Activated T-cell treated with anti-CD3 and anti-CD28 coated beads for 1 hour (primary cell): Measurements from ENCODE around the gene CPN1.
A peak's percentile ranks its signal among the peaks of the same experiment; 100 is the strongest.
"Not testable (repeated sequence)": the region's sequence is repeated elsewhere in the genome, so short reads cannot be mapped to it uniquely, and the experiment has no call there.

Source experiments
- DNase-seq: peaks from one replicate; pipeline ENCODE4 v3.0.0-alpha.2; 2020; ENCODE audit warnings: low read depth

Gene CPN1

DNA sequence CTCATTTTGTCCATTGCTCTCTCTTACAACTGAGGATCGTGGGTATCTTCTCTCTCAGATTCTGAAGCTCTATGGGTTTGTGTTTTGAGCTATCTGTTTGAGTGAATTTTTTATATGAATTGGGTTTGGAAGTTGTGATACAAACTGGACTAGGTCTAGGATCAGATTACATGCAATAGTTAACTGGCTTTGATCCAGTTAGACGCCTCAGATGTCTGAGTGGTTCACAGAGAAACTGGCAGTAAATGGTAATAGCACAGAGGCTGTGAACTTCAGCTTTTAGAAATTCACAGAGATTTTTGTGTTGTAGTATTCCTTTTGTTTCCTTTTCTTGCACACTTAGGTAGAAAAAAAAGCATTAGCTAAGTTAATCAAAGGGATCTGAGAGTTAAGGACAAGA is 59.3 kb downstream of the CPN1 start:
- DNase-seq: no peak

DNA sequence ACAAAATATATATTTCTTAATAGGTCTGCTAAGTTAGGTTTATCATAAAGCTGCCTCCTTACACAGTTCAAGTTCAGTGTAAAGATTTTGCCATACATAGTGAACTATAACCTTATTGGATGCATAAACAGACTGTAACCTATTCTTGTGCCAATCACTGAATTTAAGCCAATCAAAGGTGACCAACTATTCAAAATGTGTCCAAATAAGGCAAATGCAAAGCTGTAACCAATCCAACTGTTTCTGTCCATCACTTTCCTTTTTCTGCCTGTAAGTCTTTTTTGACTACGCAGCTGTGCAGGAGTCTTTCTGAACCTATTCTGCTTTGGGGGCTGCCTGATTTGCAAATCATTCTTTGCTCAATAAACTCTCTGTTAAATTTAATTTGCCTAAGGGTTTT is 60.3 kb downstream of the CPN1 start:
- no peak for DNase-seq

DNA sequence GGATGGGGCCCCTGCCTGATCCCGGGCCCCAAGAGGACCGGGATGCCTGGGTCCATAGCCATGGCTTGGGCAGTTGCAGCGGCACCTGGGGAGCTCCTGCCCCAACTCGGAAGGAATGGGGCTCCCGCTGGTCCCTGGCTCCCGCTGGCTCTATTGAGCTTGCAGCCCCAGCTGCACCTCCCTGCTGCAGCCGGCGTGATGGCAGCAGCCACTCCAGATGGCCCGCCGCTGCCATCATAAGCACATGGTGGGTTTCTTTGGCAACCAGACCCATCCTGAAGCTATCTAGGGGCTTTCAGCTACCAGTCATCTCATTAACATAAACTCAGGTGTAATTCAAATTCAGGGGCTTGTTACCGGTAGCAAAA is 60.8 kb downstream of the CPN1 start:
- DNase-seq: no peak

DNA sequence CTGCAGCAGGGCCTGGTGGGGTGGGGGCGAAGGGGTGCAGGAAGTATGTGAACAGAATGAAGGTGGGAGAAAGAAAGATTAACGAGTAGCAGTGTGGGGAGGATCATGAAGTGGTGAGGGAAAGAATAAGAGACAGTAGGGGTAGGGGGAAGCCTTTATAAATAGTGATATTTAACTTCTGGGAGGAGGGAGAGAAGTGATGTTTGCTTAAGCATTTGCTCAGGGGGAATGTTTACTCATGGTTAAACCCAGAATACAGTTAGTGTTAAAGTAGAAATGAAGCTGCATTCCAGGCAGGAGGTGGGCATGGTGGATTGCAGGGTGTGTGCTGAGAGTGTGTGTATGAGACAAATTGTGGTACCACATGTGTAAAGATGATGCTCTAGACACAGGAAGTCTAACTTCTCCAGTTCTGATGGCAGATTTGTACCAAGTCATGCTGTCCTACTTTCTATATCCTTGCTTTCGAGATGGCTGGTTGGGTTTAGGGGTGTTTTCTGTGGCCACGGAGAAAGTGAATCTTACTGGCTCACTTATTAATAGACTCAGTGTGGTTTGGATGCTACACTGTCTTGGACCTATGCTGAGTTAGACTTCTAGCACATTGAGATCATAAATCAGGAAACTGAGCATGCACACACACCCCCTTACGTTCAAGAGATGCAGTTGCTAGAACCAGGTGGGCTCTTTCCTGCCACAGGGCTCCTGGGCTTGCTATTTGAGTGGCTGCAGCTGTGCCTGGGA is 61.4 kb downstream of the CPN1 start:
- no peak for DNase-seq

DNA sequence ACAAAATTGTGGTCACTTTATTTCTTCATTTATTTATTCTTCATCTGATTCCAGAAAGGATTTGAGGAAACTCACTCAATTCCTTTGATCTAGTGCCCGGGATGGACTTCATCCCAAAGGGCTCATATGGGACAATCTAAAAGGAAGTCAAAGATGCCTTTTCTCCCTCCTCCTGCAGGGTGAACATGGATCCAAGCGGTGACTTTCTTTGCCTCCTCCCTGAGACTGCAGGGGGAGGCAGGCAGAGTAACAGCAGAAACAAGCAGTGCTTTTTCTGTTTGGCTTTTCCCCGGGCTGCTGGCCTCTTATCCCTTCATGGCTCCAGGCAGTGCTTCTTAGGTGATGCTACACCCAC is 61.9 kb downstream of the CPN1 start:
- no peak for DNase-seq

DNA sequence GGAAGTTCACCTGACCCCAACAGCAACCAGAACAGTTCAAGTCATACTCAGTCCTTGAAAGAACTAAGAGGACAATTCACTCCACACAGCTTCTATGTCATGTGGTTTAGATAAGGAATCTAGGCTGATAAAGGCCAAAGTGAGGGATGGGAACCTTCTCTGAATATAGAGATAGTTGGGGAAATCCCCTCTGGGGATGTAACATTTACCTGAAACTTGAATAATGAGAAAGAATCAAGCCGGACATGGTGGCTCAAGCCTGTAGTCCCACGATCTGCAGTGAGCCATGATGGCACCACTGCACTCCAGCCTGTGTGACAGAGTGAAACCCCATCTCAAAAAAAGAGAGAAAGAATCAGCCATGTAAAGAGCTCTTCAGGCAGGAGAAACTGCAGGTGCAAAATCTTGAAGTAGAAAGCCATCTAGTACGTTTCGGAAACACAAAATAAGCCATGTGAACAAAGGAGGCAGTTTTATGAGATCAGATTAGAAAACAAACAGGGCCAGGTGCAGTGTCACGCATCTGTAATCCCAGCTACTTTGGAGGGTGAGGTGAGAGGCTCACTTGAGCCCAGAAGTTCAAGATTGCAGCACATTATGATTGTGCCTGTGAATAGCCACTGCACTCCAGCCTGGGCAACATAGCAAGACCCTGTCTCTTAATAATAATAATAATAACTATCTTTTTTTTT is 67.5 kb downstream of the CPN1 start:
- DNase-seq: no peak

DNA sequence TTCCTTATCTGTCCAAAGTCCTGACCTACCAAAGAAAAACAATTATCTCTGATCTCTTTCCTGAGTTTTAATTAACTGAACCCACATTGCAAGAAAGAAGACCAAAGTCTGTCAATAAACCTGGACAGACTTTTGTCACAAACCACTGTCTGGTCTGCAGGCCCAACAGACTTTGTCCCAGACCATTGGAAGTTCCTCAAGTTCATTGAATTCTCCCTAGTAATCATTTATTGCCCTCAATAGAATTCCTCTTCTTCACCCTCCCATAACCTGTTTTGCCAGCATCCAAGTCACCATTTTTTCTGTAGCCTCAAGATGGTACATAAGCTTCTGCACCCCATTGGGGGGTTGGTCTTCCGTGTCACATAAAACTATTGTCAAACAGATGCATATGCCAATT is 68.0 kb downstream of the CPN1 start:
- DNase-seq: no peak

DNA sequence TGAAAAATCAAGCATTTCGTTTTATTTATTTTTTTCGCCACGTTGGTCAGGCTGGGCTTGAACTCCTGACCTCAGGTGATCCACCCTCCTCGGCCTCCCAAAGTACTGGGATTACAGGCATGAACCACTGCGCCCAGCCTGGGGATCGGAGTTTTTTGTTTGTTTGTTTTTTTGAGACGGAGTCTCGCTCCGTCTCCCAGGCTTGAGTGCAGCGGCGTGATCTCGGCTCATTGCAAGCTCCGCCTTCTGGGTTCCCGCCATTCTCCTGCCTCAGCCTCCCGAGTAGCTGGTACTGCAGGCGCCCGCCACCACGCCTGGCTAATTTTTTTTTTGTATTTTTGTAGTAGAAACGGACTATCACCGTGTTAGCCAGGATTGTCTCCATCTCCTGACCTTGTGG is 69.8 kb downstream of the CPN1 start:
- DNase-seq: not testable (repeated sequence)

DNA sequence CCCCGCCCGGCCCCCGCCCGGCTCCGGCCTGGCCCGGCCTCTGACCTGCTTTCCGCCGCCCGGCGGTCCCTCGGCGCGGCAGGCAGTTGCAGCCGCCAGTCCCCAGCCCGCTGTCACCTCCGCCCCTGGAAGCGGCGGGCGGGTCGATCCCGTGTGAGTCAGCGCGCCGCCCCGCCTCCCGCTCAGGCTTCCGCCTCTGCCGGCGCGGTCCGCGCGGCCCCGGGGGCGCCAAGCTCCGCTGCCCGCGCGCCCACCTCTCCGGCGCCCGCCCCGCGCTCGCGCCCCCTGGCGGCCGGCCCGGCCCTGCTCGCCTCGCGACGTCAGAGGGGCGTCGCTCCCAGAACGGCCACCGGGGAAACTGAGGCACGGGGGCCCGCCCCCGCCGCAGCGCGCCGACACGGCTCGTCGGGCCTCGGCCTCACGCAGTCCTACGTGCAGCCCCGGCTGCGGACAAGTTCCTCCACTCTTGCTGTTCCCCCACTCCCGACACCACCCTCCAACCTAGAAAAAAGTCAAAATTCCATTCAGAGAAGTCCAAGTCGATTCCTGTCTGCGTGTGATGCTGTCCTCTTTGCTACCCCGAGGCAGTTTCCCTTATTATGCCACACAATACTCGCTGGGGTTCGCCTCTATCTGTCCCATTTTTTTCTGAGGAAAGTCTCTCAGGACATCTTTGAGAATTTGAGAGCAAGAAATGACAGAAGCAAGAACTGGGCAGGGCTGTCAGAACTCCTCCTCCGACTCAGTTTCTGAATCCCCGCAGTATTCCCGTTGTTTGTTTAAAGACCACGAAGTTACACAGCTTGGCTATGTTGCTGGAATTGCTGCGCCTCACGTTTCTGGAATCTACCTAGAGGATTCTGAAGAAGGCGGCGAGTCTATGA is 71.6 kb downstream of the CPN1 start, which contains the start of gene DNMBP:
Gene DNMBP (minus strand): TSS at position 155 of the 884 bp plus-strand sequence. CDS start 37,823 bp downstream, outside the sequence.
- peak; percentile 72 for DNase-seq

DNA sequence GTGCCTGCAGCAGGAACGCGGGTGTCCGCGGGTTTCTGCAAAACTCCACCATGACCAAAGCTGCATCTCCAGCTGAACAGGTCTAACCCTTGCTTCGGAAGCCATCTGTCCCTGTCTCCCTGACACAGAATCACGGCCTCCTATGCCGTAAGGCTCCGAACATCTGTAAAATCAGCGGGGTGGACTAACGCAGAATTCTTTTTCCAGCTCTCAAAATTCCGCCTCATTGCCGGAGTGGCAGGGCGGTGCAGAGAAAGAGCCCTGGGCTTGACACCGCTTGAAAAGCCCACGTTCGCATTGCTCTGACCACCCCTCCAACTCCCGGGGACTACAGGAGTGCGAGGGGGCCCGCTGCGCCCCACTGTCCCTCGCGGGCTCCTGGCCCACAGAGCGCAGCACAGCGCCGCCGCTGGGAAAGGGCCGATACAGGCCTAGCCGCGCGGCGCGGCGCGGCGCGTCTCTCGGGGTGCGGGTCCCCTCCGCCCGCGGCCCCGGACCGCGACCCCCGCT is 72.3 kb downstream of the CPN1 start:
- peak; percentile 45 for DNase-seq

DNA sequence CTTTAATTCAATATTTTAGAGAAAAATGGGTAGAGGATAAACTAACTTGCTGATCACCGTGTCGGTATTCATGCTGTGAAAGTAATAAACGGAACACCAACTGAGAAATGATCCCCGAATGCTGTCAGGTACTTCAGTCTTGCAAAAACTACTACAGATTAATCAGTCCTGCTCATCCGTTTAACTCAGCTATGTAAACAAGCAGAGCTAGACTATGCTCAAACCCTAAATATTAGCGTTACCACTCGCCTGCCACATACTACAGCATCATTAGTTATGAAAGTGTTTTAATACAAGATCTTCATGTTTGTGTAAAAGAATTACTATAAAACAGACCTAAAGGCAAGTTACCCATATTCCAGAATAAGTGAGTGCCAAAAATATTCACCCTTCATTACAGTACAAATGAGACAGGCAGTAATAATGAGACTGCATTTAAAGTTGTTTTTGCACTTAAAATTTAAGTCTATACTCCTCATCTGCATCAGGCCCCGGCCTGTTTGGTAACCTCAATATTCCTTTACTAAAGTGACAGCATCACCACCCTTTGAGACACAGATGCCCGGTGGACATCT is 72.9 kb downstream of the CPN1 start:
- no peak for DNase-seq

DNA sequence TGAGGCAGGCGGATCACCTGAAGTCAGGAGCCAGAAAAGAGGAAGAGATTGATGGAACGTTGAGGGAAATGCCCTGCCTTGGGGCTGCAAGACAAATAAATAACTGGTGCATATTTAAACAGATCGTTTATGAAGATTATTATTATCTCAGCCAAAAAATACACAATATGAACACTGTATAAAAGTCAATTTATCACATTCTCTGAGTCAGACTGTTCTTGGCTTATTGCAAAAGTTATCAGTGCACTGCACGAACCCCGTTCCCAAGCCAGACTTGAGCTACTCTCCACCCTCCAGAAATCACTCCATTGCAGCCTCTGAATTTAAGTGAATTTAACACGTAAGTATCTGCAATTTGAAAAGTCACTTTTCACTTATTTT is 73.5 kb downstream of the CPN1 start:
- DNase-seq: no peak

DNA sequence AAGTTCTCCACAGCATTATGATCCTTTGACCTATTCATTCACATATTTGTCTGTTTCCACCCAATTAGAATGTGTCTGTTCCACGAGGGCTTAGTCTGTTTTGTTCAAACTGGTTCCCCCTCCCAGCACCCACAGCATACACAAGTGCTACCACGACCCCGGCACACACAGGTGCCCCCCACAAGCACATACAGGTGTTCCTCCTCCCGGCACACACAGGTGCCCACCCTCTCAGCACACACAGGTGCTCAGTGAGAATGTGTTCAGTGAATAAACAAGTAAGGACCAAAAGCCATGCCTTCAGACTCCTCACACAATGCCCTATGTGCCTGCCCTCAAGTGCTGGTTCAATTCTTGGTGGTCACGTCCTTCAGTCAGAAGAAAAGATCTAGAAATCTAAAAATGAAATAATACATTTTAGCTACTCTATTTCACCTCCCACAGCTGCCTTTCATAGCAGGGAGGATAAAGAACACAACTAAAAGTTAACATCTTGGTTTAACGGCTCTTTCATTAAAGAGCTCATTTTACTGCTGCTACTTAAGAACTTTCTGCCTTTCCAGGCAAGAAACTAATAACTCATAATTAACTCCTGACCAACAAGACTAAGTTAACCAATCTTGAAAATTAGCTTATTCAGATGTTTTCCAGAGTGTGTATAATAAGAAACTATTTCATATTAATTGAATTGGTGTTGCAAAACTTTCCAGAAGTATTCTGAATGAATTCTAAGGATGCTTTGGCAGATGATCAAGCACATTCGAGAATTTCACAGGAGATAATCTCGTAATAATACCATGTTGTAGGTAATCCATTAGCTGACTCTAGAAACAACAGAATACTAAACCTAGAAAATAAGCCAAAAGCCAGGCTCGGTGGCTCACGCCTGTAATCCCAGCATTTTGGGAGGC is 74.2 kb downstream of the CPN1 start:
- no peak for DNase-seq

DNA sequence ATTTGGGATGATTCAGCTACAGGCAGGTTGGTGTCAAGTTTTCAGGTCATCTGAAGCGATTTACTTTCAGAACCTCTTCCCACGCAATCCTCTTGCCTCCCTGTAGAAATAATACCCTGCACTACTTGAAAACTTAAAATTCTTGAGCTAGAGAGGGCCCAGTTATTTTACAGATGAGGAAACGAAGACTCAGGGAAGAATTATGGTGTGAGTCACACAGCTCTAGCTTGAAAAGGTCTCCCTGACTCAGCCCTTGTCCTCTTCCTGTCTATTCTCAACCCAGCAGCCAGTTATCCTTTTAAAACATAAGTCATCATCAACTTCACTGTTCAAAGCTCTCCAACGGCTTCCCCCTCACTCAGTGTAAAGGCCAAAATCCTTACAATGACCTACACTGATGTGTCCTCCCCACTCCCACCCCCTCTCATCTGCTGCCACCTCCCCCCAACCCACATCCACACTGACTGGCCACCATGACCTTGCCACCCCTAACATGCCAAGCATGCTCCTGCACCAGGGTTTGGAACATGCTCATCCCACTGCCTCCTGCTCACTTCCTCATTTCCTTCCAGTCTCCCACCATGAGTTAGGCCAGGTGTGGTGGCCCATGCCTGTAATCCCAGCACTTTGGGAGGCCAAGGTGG is 75.3 kb downstream of the CPN1 start:
- DNase-seq: no peak

DNA sequence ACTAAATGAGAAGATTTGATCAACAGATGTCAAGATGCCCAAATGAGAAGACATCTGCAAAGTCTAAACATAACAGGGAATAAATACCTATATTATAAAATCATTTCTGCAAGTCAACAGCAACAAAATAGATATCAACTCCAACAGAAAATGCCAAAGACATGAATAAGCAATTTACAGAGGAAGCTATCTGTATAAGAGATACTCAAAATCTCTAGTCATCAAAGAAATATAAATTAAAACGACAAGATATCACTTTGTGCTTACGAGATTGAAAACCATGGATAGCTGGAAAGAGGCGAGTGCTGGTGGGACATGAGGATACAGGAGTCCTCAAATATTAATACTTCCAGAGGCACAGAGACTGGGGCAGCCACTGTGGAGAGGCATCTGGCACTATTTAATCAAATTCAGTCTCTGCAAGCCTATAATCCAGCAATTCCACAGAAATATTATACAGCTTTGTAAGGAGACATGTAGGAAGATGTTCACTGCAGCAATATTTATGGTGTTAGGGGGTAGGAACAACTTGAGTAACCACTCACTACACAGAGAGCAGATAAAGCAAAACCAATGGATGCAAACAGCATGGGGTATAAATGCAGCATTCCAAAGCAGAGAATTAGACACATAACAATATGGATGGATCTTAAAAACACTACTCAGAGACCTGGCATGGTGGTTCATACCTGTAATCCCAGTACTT is 76.7 kb downstream of the CPN1 start:
- no peak for DNase-seq

DNA sequence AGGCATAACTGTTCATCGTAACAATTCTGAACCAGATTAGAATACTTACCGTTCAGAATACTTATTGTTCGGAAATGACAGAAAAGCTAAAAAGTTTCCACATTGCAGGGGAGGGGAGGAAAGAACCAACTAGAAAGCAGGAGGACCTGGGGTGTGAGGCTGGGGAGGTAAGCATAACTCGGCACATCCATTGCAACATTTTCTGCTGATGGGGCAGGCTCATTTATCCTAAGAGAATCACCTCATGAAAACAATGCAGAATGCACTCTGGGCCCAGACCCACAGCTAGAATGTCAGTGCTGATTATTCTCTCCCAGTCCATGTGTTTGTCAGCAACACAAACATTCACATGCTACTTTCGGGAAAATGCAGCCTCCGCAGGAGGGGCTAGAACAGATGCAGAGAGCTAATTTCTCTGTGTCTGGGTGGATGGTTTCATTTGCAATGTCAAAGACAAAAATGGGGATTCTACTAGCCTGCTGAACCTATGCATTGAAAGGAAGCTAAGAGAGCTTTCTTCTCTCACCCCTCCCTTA is 81.5 kb downstream of the CPN1 start:
- no peak for DNase-seq

DNA sequence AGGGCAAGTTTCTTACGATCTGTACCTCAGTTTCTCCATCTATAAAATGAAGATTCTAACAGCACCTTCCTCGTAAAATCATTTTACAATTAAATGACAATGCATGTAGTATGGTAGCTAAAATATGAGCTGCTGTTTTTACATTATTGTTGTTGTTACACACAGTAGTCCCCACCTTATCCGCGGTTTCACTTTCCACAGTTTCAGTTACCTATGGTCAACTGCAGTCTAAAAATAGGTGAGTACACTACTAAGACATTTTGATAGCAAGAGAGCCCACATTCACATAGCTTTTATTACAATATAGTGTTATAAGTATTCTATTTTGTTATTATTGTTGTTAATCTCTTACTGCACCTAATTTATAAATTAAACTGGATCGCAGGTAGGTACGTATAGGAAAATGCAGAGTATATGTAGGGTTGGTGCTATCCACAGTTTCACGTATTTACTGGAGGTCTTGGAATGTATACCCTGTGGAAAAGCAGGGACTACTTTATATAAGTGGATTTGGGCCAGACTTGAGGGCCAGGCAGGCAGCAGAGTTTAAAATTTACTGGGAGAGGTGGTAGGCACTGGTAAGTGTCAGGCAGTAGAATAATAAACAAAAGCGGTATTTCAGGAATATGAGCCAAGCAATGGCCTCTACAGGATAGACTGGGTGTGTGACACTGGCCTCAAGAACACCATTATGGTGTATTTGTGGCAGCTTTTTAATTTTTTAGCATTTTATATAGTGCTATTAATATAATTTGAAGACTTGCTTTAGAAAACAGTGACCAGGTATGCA is 82.2 kb downstream of the CPN1 start:
- no peak for DNase-seq

DNA sequence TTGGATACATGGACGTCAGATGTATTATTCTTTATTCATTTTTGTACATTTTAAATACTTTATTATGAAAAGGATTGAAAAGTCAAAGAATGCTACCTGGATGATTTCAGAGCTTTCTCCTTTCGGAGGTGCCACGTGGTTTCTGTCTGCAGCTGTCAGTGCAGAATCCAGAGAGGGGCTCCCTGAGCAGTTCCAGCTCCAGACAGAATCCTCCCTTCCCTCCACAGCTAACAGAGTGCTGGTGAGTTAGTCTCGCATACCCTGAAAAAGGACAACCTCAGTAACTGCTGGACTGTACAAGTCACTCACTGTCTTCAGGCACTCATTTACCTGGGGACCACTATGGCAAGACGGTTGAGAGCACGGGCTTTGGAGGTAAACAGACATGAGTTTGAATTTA is 82.8 kb downstream of the CPN1 start:
- no peak for DNase-seq
